HG02571 (cell line): ENCODE measurements around the gene TMEM203.

Experiments
- ATAC-seq: cut with Tn5 transposase; IDR thresholded peaks from one replicate; pipeline ENCODE4 v1.9.1; 2021; ENCODE audit warnings: mild to moderate bottlenecking, moderate library complexity; ENCODE audit not compliant: unreplicated experiment

TMEM203 gene

DNA sequence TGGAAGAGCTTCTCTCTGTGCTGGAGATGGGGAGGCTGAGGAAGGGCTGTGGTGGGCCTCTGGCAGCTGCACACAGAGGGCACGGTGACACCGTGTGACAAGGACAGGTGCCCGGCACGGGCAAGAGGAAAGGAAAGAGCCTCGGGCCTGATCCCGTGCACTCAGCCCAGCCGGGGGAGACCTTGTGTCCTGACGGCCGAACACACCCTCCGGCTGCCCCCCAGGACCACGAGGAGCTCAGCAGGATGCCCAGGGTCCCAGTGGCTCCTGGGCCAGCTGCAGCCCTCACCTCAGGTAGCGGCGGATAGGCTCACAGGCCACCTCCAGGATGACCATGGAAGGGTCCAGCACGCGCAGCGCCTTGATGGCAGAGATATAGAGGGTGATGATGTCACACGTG is 22.6 kb downstream of the TMEM203 start:
- no peak for ATAC-seq

- ATAC-seq = no peak
Observed at GRCh38 chr9:137181680-137182079, 23.8 kb downstream of the TMEM203 start.

GRCh38 chr9:137180491-137180890 is 25.0 kb downstream of the TMEM203 start:
- ATAC-seq = no peak

GRCh38 chr9:137179761-137180160 is 25.7 kb downstream of the TMEM203 start:
- no peak for ATAC-seq

- no peak for ATAC-seq
Observed at GRCh38 chr9:137178939-137179630, 26.4 kb downstream of the TMEM203 start.

- ATAC-seq = no peak
Observed at GRCh38 chr9:137178201-137178938, 27.1 kb downstream of the TMEM203 start.

DNA sequence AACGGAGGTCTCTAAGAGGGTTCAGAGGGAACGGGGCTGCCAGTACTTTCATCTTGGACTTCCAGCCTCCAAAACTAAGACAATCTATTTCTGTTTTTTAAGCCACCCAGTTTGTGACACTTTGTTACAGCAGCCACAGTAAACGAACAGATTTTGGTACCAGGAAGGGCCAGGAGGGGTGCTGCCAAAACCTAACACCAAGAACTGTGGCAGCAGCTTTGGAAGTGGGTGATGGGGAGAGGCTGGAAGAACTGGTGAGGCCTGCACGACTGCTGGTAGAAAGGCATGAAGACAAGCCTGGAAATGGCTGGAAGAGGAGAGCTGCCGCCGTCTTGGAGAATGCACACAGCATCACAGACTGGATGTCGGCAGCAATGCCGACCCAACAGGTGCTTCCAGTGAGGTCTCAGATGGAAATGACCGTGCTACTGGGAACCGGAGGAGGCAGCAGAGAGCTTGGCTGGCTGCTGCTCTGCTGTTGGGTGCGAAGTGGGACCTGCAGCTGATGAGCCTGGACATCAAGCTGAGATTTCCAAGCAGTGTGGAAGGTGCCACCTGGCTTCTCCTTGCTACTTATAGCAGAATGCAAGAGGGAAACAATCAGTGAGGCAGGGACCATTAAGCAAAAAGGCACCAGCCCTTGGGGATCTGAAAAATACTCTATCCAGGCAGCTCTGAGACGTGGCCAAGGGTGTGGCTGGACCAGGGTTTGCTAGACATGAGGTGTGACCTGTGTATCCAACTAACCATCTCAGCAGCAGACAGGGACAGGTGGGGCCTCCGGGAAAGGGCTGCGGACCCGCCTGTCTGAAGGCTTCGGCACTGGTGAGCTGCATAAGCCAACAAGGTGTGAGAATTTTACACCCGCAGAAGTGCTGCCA is 28.9 kb downstream of the TMEM203 start:
- no peak for ATAC-seq

- ATAC-seq = no peak
Observed at GRCh38 chr9:137175345-137175961, 30.0 kb downstream of the TMEM203 start.

- ATAC-seq = no peak
Observed at GRCh38 chr9:137174722-137175293, 30.6 kb downstream of the TMEM203 start.

- no peak for ATAC-seq
Observed at GRCh38 chr9:137173796-137174664, 31.4 kb downstream of the TMEM203 start.

DNA sequence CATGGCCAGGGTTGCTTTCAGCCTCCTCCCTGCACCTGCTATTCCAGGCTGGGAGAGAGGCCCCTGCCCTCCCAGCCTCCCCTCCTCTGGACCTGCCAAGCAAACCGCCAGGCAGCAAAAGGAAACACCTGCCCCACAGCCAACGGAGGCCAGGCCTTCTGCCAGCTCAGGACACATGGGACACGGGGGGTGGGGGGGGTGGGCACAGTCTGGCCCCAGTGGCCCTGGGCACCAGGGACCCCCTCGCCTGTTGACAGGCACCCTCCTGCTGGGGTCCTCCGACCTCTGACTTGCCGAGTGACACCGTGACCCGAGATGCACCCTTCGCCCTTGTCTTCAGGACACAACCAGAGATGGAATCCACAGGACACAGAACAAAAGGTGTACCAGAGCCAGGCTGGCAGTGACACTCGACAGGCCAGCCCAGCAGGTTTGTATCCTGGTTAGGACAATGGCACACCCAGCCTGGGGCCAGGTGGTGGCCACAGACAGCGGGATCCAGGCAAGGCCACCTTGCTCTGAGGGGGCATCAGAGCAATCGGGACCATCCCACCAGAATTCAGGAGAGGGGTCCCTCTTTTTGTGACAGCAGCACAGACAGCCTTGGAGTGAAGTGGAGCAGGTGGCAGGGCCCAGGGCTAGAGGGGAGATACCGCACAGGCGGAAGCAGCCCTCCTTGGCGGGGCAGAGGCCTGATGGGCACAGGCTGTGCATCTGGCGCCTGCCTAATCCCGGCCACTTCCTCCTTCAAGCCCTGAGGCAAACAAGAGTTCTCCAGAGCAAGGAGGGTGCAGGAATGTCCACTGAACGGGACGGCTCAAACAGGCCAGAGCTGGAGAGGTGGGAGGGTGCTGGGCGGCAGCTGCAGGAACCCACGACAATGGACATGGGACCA is 32.3 kb downstream of the TMEM203 start:
- no peak for ATAC-seq

DNA sequence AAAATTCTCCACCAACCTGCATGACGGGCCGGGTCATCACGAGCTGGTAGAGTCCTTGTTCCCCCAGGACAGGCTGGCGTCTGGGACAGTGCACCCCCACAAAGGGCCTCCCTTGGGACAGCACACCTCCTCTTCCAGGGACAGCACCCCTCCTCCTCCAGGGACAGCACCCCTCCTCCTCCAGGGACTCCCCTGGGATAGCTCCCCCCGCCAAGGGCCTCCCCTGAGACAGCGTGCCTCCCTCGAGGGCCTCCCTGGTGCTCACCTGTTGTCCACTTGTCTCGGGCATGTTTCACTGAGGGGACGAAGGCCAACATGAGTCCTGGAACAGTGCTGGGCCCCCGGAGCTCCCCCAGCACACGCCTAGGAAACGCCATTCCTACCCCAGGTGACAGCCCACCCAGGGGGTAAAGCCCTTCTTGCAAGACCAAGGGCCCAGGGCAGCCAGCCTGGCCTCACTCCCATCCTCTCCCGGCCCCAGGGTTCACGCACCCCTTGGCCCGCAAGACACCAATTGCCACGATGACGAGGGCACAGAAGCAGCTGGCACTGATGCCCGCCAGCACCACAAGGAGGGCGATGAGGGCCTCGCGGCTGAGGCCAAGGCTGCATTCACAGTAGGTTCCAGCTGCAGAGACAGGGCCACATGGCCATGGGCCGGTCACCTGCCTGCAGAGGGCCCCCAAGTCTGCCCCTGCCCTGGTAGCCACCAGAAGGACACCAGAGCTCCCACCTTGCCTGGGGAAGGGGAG is 34.1 kb downstream of the TMEM203 start:
- no peak for ATAC-seq

DNA sequence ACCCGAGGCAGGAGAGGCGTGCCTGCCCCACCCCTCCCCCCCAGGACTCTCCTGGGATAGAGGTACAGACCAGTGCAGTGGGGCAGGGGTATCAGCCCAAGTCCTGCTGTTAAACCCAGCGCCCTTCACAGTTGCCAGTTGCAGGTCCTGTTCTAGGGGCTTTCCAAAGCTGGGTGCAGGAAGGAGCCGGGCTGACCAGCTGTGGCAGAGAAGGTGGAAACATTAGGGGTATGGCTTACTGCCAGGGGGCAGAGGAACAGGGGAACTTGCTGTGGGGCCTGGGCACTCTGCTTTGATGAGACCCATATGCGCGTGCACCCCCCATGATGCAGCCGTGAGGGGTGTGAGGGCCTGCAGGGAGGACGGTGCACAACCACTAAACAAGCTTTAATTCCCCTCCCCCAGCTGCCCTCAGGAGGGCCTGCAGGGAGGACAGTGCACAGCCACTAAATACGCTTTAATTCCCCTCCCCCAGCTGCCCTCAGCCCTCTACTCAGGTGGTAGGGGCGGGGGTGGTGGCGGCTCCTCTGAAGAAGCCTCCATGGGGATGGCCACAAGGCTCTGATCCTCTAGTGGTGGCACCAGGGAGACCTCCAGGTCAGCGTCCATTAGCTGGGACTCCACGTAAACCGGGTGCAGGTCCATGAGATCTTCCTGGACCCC is 34.8 kb downstream of the TMEM203 start:
- ATAC-seq = no peak

DNA sequence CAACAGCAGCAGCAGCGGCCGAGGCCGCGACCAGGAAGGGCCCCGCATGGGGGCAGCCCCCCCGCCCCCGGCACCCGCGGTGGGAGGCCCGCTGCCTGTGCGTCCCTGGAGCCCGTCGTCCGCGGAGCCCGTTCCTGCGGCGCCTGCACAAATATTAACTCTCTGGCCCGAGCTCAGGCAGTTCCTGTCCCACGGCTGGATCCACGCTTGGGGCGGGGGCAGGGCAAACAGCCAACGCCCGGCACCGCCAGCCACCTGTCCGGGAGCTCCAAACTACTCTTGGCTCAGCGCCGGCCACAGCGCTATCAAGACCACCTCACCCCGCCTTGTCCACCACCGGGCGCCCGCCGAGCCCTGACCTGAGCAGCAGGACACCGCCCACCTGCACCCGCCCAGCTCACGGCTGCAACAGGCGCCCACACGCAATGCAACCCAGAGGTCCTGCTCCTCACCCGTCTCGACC is 35.5 kb downstream of the TMEM203 start, which contains the start of gene LRRC26:
Gene LRRC26, minus strand, starts transcription at position 156 of the 463 bp plus-strand sequence. Its CDS starts 108 bp downstream, at position 48.
- no peak for ATAC-seq

DNA sequence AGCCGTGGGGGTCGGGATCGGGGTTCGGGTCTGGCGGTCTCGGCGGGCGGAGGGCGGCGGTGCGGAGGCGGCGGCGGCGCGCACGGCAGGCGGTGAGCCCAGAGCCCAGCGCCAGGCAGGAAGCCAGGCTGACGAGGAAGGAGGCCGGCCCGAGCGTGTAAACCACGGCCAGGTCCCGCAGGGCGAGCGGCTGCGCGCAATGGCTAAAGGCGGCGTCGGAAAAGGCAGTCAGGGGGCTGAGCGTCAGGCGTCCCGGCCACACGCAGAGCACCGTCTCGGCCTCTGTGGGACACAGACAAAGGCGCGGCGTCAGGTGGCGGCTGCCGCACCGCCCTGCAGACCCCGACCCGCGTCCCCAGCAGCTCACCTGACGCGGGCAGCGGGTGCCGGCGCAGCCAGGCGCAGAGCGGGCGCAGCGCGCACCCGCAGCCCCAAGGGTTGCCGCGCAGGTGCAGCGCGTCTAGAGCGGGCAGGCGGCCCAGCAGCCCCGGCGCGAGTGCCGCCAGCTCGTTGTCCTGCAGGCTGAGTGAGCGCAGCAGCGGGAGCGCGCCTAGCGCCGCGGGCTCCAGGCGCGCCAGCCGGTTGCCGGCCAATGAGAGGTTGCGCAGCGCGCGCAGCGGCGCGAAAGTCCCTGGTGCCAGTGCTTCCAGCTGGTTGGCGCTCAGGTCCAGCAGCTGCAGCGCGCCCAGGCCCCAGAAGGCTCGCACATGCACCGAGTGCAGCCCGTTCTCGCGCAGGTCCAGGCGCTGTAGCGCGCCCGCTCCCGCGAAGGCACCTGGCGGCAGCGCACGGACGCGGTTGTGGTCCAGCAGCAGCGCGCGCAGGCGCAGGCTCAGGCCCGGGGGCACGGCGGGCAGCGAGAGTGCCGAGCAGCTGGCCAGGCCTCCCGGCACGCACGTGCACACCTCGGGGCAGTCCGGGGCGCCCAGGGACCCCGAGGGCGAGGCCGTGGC is 36.3 kb downstream of the TMEM203 start:
- no peak for ATAC-seq

GRCh38 chr9:137168573-137168903 is 36.9 kb downstream of the TMEM203 start:
- ATAC-seq = no peak
